ENCODE data around the gene BABAM1. TPM values are rescaled to one million over a fixed set of nuclear protein-coding genes. Genes with fewer than 3 reads are reported as not detected.

Gene BABAM1
- total and polyA plus RNA-seq, 2 of the 4 experiments (the other 2 are of a cell fraction): 95.1 to 101 TPM

- peak overlapping the region; percentile 63; the same call in 1 of the 2 replicates for H2AK5ac ChIP-seq (ENCODE audit: low read depth, low read length)
- ChIA-PET CTCF (no interaction called here), POLR2A (ENCODE audit: unreplicated experiment) (no interaction called here)
- 0 out of 2 replicates have a peak, but pooled peaks cover 2% of the 10 kb centered on the region for H3K9me1 ChIP-seq (ENCODE audit: insufficient read depth, low read length)
- intact Hi-C loops (cut with micrococcal nuclease): no loop called here
- no peak overlapping the region for H2BK5ac ChIP-seq (ENCODE audit: low read depth, low read length, poor library complexity, severe bottlenecking)
- no peak for DNase-seq
- H3K56ac ChIP-seq (ENCODE audit: extremely low read depth, insufficient read depth, low read length): no peak overlapping the region
- BruUV-seq (replicated peaks): no TSS peak
- H2BK120ac ChIP-seq (ENCODE audit: low read depth, low read length): no peak overlapping the region
- dilution Hi-C loops (cut with HindIII; ENCODE audit: low sequenced_read_pairs, unreplicated experiment): no loop called here
- H4K8ac ChIP-seq (ENCODE audit: low read depth in 2 of 2, low read length in 2 of 2): no peak overlapping the region
- TF ChIP-seq SMC3 (IDR thresholded peaks at IDR 0.05; ENCODE audit: low read depth, low read length): no peak
- no peak for TF ChIP-seq MXI1 (IDR thresholded peaks at IDR 0.05; ENCODE audit: borderline replicate concordance, low read depth, low read length)
- TF ChIP-seq CEBPB (IDR thresholded peaks at IDR 0.05; ENCODE audit: low read depth, low read length): no peak
- TF ChIP-seq MAZ (IDR thresholded peaks at IDR 0.05; ENCODE audit: borderline replicate concordance, low read depth, low read length): no peak
- no peak for TF ChIP-seq RFX5 (IDR thresholded peaks at IDR 0.05; ENCODE audit: low read depth, low read length)
- TF ChIP-seq FOS (IDR thresholded peaks at IDR 0.05; ENCODE audit: low read depth, low read length): no peak
- no peak for TF ChIP-seq USF2 (IDR thresholded peaks at IDR 0.05; ENCODE audit: low read depth, low read length)
- no peak for TF ChIP-seq MAFK (IDR thresholded peaks at IDR 0.05; ENCODE audit: low read depth, low read length)
- TF ChIP-seq, protein P1, sequence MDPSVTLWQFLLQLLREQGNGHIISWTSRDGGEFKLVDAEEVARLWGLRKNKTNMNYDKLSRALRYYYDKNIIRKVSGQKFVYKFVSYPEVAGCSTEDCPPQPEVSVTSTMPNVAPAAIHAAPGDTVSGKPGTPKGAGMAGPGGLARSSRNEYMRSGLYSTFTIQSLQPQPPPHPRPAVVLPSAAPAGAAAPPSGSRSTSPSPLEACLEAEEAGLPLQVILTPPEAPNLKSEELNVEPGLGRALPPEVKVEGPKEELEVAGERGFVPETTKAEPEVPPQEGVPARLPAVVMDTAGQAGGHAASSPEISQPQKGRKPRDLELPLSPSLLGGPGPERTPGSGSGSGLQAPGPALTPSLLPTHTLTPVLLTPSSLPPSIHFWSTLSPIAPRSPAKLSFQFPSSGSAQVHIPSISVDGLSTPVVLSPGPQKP (IDR thresholded peaks at IDR 0.05; ENCODE audit: borderline replicate concordance, low read depth, low read length): no peak
- no peak for TF ChIP-seq RAD21 (IDR thresholded peaks at IDR 0.05; ENCODE audit: low read length)
- no peak for TF ChIP-seq CTCF (conservative IDR thresholded peaks at IDR 0.05; ENCODE audit: low read depth, low read length)
- peak overlapping the region; percentile 63 for H2AFZ ChIP-seq (replicated peaks; ENCODE audit: low read length, poor library complexity)
- H3K18ac ChIP-seq (ENCODE audit: low read depth, low read length): no peak overlapping the region
- H3K4me3 ChIP-seq (ENCODE audit: insufficient read depth, low read depth, low read length): no peak overlapping the region
- no peak overlapping the region for H2BK15ac ChIP-seq (ENCODE audit: low read depth, low read length)
- no peak overlapping the region for H3K4ac ChIP-seq (ENCODE audit: low read depth, low read length)
- no peak overlapping the region for H4K5ac ChIP-seq (ENCODE audit: low read depth, low read length)
- no peak overlapping the region for H3K4me2 ChIP-seq (ENCODE audit: low read depth, low read length)
- no peaks in the 10 kb centered on the region for H3K9me3 ChIP-seq (ENCODE audit: control insufficient read depth, insufficient read depth, low read length)
- H3K27me3 ChIP-seq (ENCODE audit: control insufficient read depth, insufficient read depth, low read length): no peaks in the 10 kb centered on the region; the same call in 1 of the 2 replicates
- H3K23ac ChIP-seq (ENCODE audit: low read depth, low read length): no peak overlapping the region
- no peak overlapping the region for H3K9ac ChIP-seq (ENCODE audit: low read depth, low read length)
- H2BK20ac ChIP-seq (ENCODE audit: low read depth, low read length): no peak overlapping the region
- ATAC-seq (ENCODE audit: low read depth): no peak
- H2AK9ac ChIP-seq (replicated peaks; ENCODE audit: low read depth, low read length, poor library complexity): peak overlapping the region; percentile 23
- 95% methylated on average over 7 of the region's 15 CpGs; no CpG with 5 or more reads in 1 of the 2 experiments for WGBS, 2 experiments (ENCODE audit: extremely low coverage in 2 of 2, insufficient read length in 1 of 2)
- H3K14ac ChIP-seq (replicated peaks; ENCODE audit: low read depth, low read length): no peak overlapping the region
- peaks cover 0 to 4% of the 10 kb centered on the region in 2 experiments; a peak in 1 of 4 replicates for H3K79me1 ChIP-seq (ENCODE audit: low read depth in 1 of 2, low read length in 2 of 2)
- in situ Hi-C loops (cut with MboI; ENCODE audit: low sequenced_read_pairs): no loop called here
- peaks cover 8% of the 10 kb centered on the region for H3K4me1 ChIP-seq (ENCODE audit: control insufficient read depth, insufficient read depth, low read length)
- H4K91ac ChIP-seq (ENCODE audit: insufficient read depth, low read depth, low read length): no peak overlapping the region
- H4K20me1 ChIP-seq (ENCODE audit: insufficient read depth, low read length): no peaks in the 10 kb centered on the region
- H3K27ac ChIP-seq (ENCODE audit: insufficient read depth, low read length): no peak overlapping the region
- H3K36me3 ChIP-seq (ENCODE audit: control insufficient read depth, insufficient read depth, low read length): no peaks in the 10 kb centered on the region
Observed at GRCh38 chr19:17249887-17250548, 17.2 kb upstream of the BABAM1 start.
